Neural progenitor cell (in vitro differentiated cells): ENCODE data around the gene MED13L.

Experiments used
- EZH2 ChIP-seq: fragments of 200-600 bp; sonication (generic); IDR thresholded peaks from 2 replicates; pipeline ENCODE4 v1.6.1; 2017; ENCODE audit warnings: antibody characterized with exemption, mild to moderate bottlenecking, moderate library complexity
- EZH2phosphoT487 ChIP-seq: fragments of 200-600 bp; sonication (generic); IDR thresholded peaks from 2 replicates; pipeline ENCODE4 v1.6.1; 2017; ENCODE audit warnings: antibody characterized with exemption
- TF ChIP-seq, protein P1 (sequence below): fragments of 200-600 bp; sonication (generic); IDR thresholded peaks from 2 replicates; pipeline ENCODE4 v1.5.1; 2017; ENCODE audit warnings: antibody characterized with exemption, mild to moderate bottlenecking

DNA sequence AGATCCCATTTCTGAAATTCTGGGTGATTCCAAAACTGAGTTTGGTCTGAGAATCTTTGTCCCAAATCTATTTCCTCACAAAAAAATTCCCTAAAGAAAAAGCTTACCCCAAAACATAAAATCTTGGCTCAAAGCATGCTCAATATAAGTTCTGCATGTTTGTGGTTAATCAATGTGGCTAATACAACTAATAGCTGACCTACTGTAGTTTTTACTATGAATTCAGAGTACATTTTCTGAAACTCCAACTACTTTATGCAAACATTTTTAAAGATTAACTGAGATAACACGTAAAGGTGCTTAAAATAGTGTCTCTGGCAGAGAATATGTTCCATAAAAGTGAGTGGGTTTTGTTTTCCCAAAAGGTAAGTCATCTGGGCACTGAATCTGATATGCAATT is 133.1 kb downstream of the MED13L start:
- TF ChIP-seq EZH2phosphoT487 (no peak), EZH2 (no peak)
- TF ChIP-seq, protein P1, sequence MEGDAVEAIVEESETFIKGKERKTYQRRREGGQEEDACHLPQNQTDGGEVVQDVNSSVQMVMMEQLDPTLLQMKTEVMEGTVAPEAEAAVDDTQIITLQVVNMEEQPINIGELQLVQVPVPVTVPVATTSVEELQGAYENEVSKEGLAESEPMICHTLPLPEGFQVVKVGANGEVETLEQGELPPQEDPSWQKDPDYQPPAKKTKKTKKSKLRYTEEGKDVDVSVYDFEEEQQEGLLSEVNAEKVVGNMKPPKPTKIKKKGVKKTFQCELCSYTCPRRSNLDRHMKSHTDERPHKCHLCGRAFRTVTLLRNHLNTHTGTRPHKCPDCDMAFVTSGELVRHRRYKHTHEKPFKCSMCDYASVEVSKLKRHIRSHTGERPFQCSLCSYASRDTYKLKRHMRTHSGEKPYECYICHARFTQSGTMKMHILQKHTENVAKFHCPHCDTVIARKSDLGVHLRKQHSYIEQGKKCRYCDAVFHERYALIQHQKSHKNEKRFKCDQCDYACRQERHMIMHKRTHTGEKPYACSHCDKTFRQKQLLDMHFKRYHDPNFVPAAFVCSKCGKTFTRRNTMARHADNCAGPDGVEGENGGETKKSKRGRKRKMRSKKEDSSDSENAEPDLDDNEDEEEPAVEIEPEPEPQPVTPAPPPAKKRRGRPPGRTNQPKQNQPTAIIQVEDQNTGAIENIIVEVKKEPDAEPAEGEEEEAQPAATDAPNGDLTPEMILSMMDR: no peak
